Adrenal gland (tissue), 5 donors: Measurements from ENCODE around the gene HLA-DQA2.

Source experiments
- POLR2A ChIP-seq, 2 donors: fragments of 450-650 bp; IDR thresholded peaks; one replicate each; pipeline ENCODE4 v1.6.1; 2017; ENCODE audit warnings: antibody characterized with exemption in 2 of 2, mild to moderate bottlenecking in 2 of 2, moderate library complexity in 1 of 2
- TF ChIP-seq, protein P1 (sequence below), 6 experiments: fragments of 450-650 bp in 4 of 6; fragments of 200-600 bp in 2 of 6; sonication (generic) in 1 of 6; IDR thresholded peaks; 1 replicate in 5 of 6; 2 replicates in 1 of 6; pipeline versions ENCODE4 v1.5.1 to v1.8.0; 2016 to 2021; ENCODE audit warnings: antibody characterized with exemption in 6 of 6, mild to moderate bottlenecking in 2 of 6, moderate library complexity in 1 of 6
- donor health status: DM: no; HTN: no; CAD: no.

DNA sequence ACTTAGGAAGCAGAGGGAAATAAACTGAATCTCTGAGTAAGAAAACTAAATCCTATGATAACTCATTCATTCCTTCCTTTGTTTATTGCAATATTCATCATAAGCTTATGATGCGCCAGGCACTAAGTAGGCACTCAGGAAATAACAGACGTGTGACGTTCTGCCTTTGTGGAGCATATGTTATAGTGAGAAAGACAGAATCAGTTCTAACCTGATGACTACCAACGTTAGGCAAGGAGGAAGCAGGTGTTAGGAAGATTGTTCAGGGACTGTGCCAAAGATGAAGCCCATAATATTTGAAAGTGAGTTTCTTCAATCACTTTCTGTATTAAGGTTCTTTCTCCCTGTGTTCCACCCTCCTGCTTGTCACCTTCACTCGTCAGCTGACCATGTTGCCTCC is 3.6 kb downstream of the HLA-DQA2 start:
- no peak for TF ChIP-seq POLR2A (IDR thresholded peaks at IDR 0.05)
- TF ChIP-seq, protein P1, sequence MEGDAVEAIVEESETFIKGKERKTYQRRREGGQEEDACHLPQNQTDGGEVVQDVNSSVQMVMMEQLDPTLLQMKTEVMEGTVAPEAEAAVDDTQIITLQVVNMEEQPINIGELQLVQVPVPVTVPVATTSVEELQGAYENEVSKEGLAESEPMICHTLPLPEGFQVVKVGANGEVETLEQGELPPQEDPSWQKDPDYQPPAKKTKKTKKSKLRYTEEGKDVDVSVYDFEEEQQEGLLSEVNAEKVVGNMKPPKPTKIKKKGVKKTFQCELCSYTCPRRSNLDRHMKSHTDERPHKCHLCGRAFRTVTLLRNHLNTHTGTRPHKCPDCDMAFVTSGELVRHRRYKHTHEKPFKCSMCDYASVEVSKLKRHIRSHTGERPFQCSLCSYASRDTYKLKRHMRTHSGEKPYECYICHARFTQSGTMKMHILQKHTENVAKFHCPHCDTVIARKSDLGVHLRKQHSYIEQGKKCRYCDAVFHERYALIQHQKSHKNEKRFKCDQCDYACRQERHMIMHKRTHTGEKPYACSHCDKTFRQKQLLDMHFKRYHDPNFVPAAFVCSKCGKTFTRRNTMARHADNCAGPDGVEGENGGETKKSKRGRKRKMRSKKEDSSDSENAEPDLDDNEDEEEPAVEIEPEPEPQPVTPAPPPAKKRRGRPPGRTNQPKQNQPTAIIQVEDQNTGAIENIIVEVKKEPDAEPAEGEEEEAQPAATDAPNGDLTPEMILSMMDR (IDR thresholded peaks at IDR 0.05): no peak
